H9 (cell line): ENCODE results near the gene PPIL6. TPM values are rescaled to one million over a fixed set of nuclear protein-coding genes. Genes with fewer than 3 reads are reported as not detected.

Source experiments
- DNase-seq: peaks from one replicate; pipeline ENCODE4 v3.0.0-alpha.2; 2017
- H2AFZ ChIP-seq: one replicate; pipeline ENCODE4 v1.6.1; 2013; ENCODE audit warnings: mild to moderate bottlenecking, low read length, control low read depth, moderate library complexity
- H2AK5ac ChIP-seq: 2 replicates; pipeline ENCODE4 v1.6.1; 2013; ENCODE audit warnings: low read length, control low read depth, mixed read lengths; ENCODE audit not compliant: insufficient read length
- H2BK120ac ChIP-seq: one replicate; pipeline ENCODE4 v1.6.1; 2013; ENCODE audit warnings: low read depth, mild to moderate bottlenecking, low read length, control low read depth, inconsistent platforms; ENCODE audit not compliant: poor library complexity, severe bottlenecking
- H2BK12ac ChIP-seq: 2 replicates; pipeline ENCODE4 v1.6.1; 2013; ENCODE audit warnings: low read length, control low read depth, mixed read lengths, low read depth; ENCODE audit not compliant: insufficient read length
- H2BK15ac ChIP-seq: 2 replicates; pipeline ENCODE4 v1.6.1; 2013; ENCODE audit warnings: low read depth, low read length, control low read depth
- H2BK20ac ChIP-seq: one replicate; pipeline ENCODE4 v1.6.1; 2013; ENCODE audit warnings: low read depth, mild to moderate bottlenecking, low read length, control low read depth, inconsistent platforms; ENCODE audit not compliant: poor library complexity, severe bottlenecking
- H2BK5ac ChIP-seq: 2 replicates; pipeline ENCODE4 v1.6.1; 2013; ENCODE audit warnings: low read length, control low read depth, mixed read lengths; ENCODE audit not compliant: insufficient read length
- H3K14ac ChIP-seq: 2 replicates; pipeline ENCODE4 v1.6.1; 2013; ENCODE audit warnings: low read length, control low read depth; ENCODE audit not compliant: insufficient read depth
- H3K18ac ChIP-seq: 2 replicates; pipeline ENCODE4 v1.6.1; 2013; ENCODE audit warnings: low read depth, mild to moderate bottlenecking, mixed read lengths, low read length, control low read depth; ENCODE audit not compliant: insufficient read length
- H3K23ac ChIP-seq: 2 replicates; pipeline ENCODE4 v1.6.1; 2013; ENCODE audit warnings: low read length, control low read depth, mixed read lengths, low read depth; ENCODE audit not compliant: insufficient read length
- H3K23me2 ChIP-seq: 2 replicates; pipeline ENCODE4 v1.6.1; 2013; ENCODE audit warnings: low read depth, mild to moderate bottlenecking, mixed read lengths, low read length, control low read depth; ENCODE audit not compliant: insufficient read length, poor library complexity, severe bottlenecking
- H3K27ac ChIP-seq: 2 replicates; pipeline ENCODE4 v1.5.1; 2013; ENCODE audit warnings: low read length, control low read depth, mixed read lengths, low read depth; ENCODE audit not compliant: insufficient read length
- H3K27me3 ChIP-seq: 2 replicates; pipeline ENCODE4 v1.6.1; 2013; ENCODE audit warnings: low read length, control low read depth, inconsistent platforms; ENCODE audit not compliant: insufficient read depth
- H3K4ac ChIP-seq: 2 replicates; pipeline ENCODE4 v1.6.1; 2013; ENCODE audit warnings: low read depth, mild to moderate bottlenecking, control low read depth, inconsistent platforms, low read length, moderate library complexity
- H3K4me1 ChIP-seq: 2 replicates; pipeline ENCODE4 v1.6.1; 2013; ENCODE audit warnings: low read length, control low read depth, inconsistent platforms; ENCODE audit not compliant: insufficient read depth
- H3K4me2 ChIP-seq: 2 replicates; pipeline ENCODE4 v1.6.1; 2013; ENCODE audit warnings: low read length, control low read depth, mixed read lengths; ENCODE audit not compliant: insufficient read length, insufficient read depth
- H3K56ac ChIP-seq: 2 replicates; pipeline ENCODE4 v1.6.1; 2013; ENCODE audit warnings: low read depth, mild to moderate bottlenecking, mixed read lengths, low read length, control low read depth; ENCODE audit not compliant: insufficient read length
- H3K79me1 ChIP-seq: 2 replicates; pipeline ENCODE4 v1.6.1; 2013; ENCODE audit warnings: low read depth, mild to moderate bottlenecking, moderate library complexity, low read length, control low read depth, inconsistent platforms; ENCODE audit not compliant: insufficient read depth, poor library complexity, severe bottlenecking
- H3K79me2 ChIP-seq: 2 replicates; pipeline ENCODE4 v1.6.1; 2013; ENCODE audit warnings: low read length, control low read depth, inconsistent platforms; ENCODE audit not compliant: insufficient read depth
- H3K9ac ChIP-seq: 2 replicates; pipeline ENCODE4 v1.6.1; 2013; ENCODE audit warnings: low read length, control low read depth, mixed read lengths; ENCODE audit not compliant: insufficient read length; ENCODE audit errors: extremely low read depth
- H3K9me3 ChIP-seq: one replicate; pipeline ENCODE4 v1.6.1; 2013; ENCODE audit warnings: low read depth, low read length, inconsistent platforms; ENCODE audit not compliant: control insufficient read depth
- H3T11ph ChIP-seq: one replicate; pipeline ENCODE4 v1.6.1; 2013; ENCODE audit warnings: mild to moderate bottlenecking, low read length, control low read depth, inconsistent platforms
- H4K20me1 ChIP-seq: one replicate; pipeline ENCODE4 v1.6.1; 2013; ENCODE audit not compliant: control insufficient read depth, insufficient read length, insufficient read depth
- H4K5ac ChIP-seq: 2 replicates; pipeline ENCODE4 v1.6.1; 2013; ENCODE audit warnings: low read depth, mild to moderate bottlenecking, mixed read lengths, low read length, control low read depth; ENCODE audit not compliant: insufficient read length
- H4K8ac ChIP-seq: replicated peaks from 2 replicates; pipeline ENCODE4 v1.6.1; 2013; ENCODE audit warnings: low read length, control low read depth, mixed read lengths, low read depth; ENCODE audit not compliant: insufficient read length
- H4K91ac ChIP-seq: 2 replicates; pipeline ENCODE4 v1.6.1; 2013; ENCODE audit warnings: low read depth, mild to moderate bottlenecking, moderate library complexity, mixed read lengths, low read length, control low read depth; ENCODE audit not compliant: insufficient read length
- H3K27ac Mint-ChIP-seq, 3 experiments: 2 replicates in 2 of 3; 3 replicates in 1 of 3; pipeline ENCODE4 v1.8.0; 2020 to 2021; ENCODE audit warnings: mixed read lengths in 3 of 3, mild to moderate bottlenecking in 1 of 3, moderate library complexity in 1 of 3
- H3K27me3 Mint-ChIP-seq: 2 replicates; pipeline ENCODE4 v1.8.0; 2021; ENCODE audit warnings: low read depth, mild to moderate bottlenecking, moderate library complexity, mixed read lengths
- H3K36me3 Mint-ChIP-seq, 3 experiments: 2 replicates in 2 of 3; 3 replicates in 1 of 3; pipeline ENCODE4 v1.8.0; 2020 to 2021; ENCODE audit warnings: low read depth in 3 of 3, mixed read lengths in 3 of 3; ENCODE audit not compliant: insufficient read depth in 1 of 3
- H3K4me1 Mint-ChIP-seq, 2 experiments: 2 replicates each; pipeline ENCODE4 v1.8.0; 2020; ENCODE audit warnings: mixed read lengths in 2 of 2
- H3K4me3 Mint-ChIP-seq, 2 experiments: 2 replicates in 1 of 2; 3 replicates in 1 of 2; pipeline ENCODE4 v1.8.0; 2020 to 2021; ENCODE audit warnings: mild to moderate bottlenecking in 2 of 2, mixed read lengths in 2 of 2, moderate library complexity in 1 of 2
- H3K9me3 Mint-ChIP-seq, 2 experiments: 2 replicates in 1 of 2; 3 replicates in 1 of 2; pipeline ENCODE4 v1.8.0; 2020; ENCODE audit warnings: mild to moderate bottlenecking in 2 of 2, mixed read lengths in 2 of 2, moderate library complexity in 1 of 2
- CTCF ChIP-seq: fragments of 200-600 bp; sonication (generic); conservative IDR thresholded peaks from 3 replicates; pipeline ENCODE4 v1.8.0; 2021; ENCODE audit warnings: antibody characterized with exemption, mild to moderate bottlenecking
- WGBS: extraction: QIAGEN DNeasy Blood & Tissue Kit; methylation state at CpG from one replicate; pipeline ENCODE4 v1.1.7; 2013; ENCODE audit warnings: missing lambda C conversion rate, low lambda C conversion rate, mixed read lengths; ENCODE audit not compliant: insufficient read length; ENCODE audit errors: extremely low coverage; 5-methylcytosine and 5-hydroxymethylcytosine counted together
- total RNA-seq: library from RNA; stranded (reverse); gene quantifications from 2 replicates; pipeline ENCODE4 v1.2.1, GENCODE V29; 2021

PPIL6 gene
- total RNA-seq, 1 experiment from 2014 or later, result 1.0 TPM

GRCh38 chr6:109453594-109454495 is 13.4 kb upstream of the PPIL6 start:
- H3K27ac Mint-ChIP-seq, result no peak overlapping the region; a peak in 1 of 7 replicates
- H3K9ac ChIP-seq, result no peak overlapping the region
- H3K4me1 ChIP-seq, result peaks cover 12% of the 10 kb centered on the region; the same call in 1 of the 2 replicates

More at GRCh38 chr6:109453594-109454495, 13.4 kb upstream of the PPIL6 start:
- Mint-ChIP-seq H3K27me3 (no peaks in the 10 kb centered on the region), H3K9me3 (no peaks in the 10 kb centered on the region), H3K4me3 (peak overlapping the region; percentile 92 to 97), H3K4me1 (peaks cover 33% of the 10 kb centered on the region in 2 experiments), H3K36me3 (peaks cover 9 to 40% (median 32%) of the 10 kb centered on the region in 3 experiments)
- no peak overlapping the region for H2BK5ac ChIP-seq
- no peaks in the 10 kb centered on the region for H3K79me2 ChIP-seq
- H2BK20ac ChIP-seq, result no peak overlapping the region
- WGBS, result no CpG with 5 or more reads among the region's 27 CpGs
- H3K27ac ChIP-seq, result no peak overlapping the region
- TF ChIP-seq CTCF, result no peak
- H2BK15ac ChIP-seq, result no peak overlapping the region
- no peak overlapping the region for H3K56ac ChIP-seq
- no peaks in the 10 kb centered on the region for H4K20me1 ChIP-seq
- H2BK12ac ChIP-seq, result no peak overlapping the region
- H3T11ph ChIP-seq, result no peak overlapping the region
- H4K8ac ChIP-seq, result no peak overlapping the region
- no peak for DNase-seq
- no peak overlapping the region for H3K14ac ChIP-seq
- H3K4ac ChIP-seq, result no peak overlapping the region
- no peak overlapping the region for H2AK5ac ChIP-seq
- H2AFZ ChIP-seq, result no peak overlapping the region
- H3K9me3 ChIP-seq, result no peaks in the 10 kb centered on the region
- peaks cover 3% of the 10 kb centered on the region for H3K79me1 ChIP-seq
- no peak overlapping the region for H2BK120ac ChIP-seq
- peak overlapping the region; percentile 90 for H3K4me2 ChIP-seq
- no peak overlapping the region for H4K5ac ChIP-seq
- H3K18ac ChIP-seq, result no peak overlapping the region
- H3K27me3 ChIP-seq, result no peaks in the 10 kb centered on the region
- no peak overlapping the region for H3K23ac ChIP-seq
- no peak overlapping the region for H4K91ac ChIP-seq
- peaks cover 10% of the 10 kb centered on the region for H3K23me2 ChIP-seq
